Panc1 (cell line): ENCODE data around the gene FKBP5. TPM values are rescaled to one million over a fixed set of nuclear protein-coding genes. Genes with fewer than 3 reads are reported as not detected.

Experiments
- ATAC-seq: fragments of 200-7000 bp; cut with Tn5 transposase; 2 replicates; pipeline ENCODE4 v1.9.1; 2020; ENCODE audit warnings: mild to moderate bottlenecking, moderate library complexity
- BruUV-seq: library from RNA; stranded (reverse); fragments of 400-500 nt; replicated peaks from 2 replicates; lab custom pipeline; 2021; lab: Mats Ljungman, UMichigan
- CTCF ChIA-PET: fragments of 300-600 bp; sonication (Branson Sonifier 250); formaldehyde crosslinking; loops from one replicate; lab custom pipeline; 2022; ENCODE audit warnings: antibody characterized with exemption; lab: Charles Lee
- POLR2A ChIA-PET: fragments of 300-600 bp; sonication (Branson Sonifier 250); formaldehyde crosslinking; loops from one replicate; lab custom pipeline; 2022; ENCODE audit warnings: antibody characterized with exemption; lab: Charles Lee
- DNase-seq: peaks from one replicate; pipeline ENCODE4 v3.0.0-alpha.2; 2010; ENCODE audit warnings: low read depth, low spot score
- H3K27ac ChIP-seq: 2 replicates; pipeline ENCODE4 v1.5.1; 2011; ENCODE audit warnings: mild to moderate bottlenecking, low read length, inconsistent platforms
- H3K27me3 ChIP-seq: fragments of 200-500 bp; sonication (Bioruptor generic); 2 replicates; pipeline ENCODE4 v1.6.0; 2014; ENCODE audit warnings: low read length, inconsistent platforms; ENCODE audit not compliant: control insufficient read depth, insufficient read depth
- H3K36me3 ChIP-seq: fragments of 200-500 bp; sonication (Bioruptor generic); 2 replicates; pipeline ENCODE4 v1.5.1; 2014; ENCODE audit warnings: inconsistent platforms, mild to moderate bottlenecking, low read length, moderate library complexity; ENCODE audit not compliant: control insufficient read depth, insufficient read depth
- H3K4me1 ChIP-seq: 2 replicates; pipeline ENCODE4 v1.5.1; 2011; ENCODE audit warnings: inconsistent platforms, mild to moderate bottlenecking, low read length, moderate library complexity; ENCODE audit not compliant: control insufficient read depth, insufficient read depth
- H3K4me3 ChIP-seq, 2 experiments: 2 replicates each; pipeline ENCODE4 v1.5.1; 2011 to 2012; ENCODE audit warnings: low read depth in 2 of 2, low read length in 2 of 2, mild to moderate bottlenecking in 2 of 2, inconsistent platforms in 1 of 2, moderate library complexity in 1 of 2
- H3K9me3 ChIP-seq: fragments of 200-500 bp; sonication (Bioruptor generic); 2 replicates; pipeline ENCODE4 v1.5.1; 2014; ENCODE audit warnings: low read depth, mild to moderate bottlenecking, inconsistent platforms, low read length, moderate library complexity; ENCODE audit not compliant: control insufficient read depth, insufficient read depth
- POLR2AphosphoS5 ChIP-seq: IDR thresholded peaks from 2 replicates; pipeline ENCODE4 v1.6.1; 2012; ENCODE audit warnings: mild to moderate bottlenecking, low read depth, low read length, moderate library complexity
- SIN3A ChIP-seq: IDR thresholded peaks from 2 replicates; pipeline ENCODE4 v1.6.1; 2012; ENCODE audit warnings: low read depth, mild to moderate bottlenecking, low read length, moderate library complexity, borderline replicate concordance; ENCODE audit not compliant: insufficient read depth
- TCF7L2 ChIP-seq: IDR thresholded peaks from 2 replicates; pipeline ENCODE4 v1.6.1; 2011; ENCODE audit warnings: mild to moderate bottlenecking, low read depth, low read length, inconsistent platforms
- in situ Hi-C: cut with HindIII; loops from 2 replicates; pipeline ENCODE4 v1.10.0; 2016; ENCODE audit warnings: low sequenced_read_pairs, low pct_unique_long_range_greater_than_20kb
- intact Hi-C: fragments of 100-400 bp; cut with micrococcal nuclease; formaldehyde crosslinking; loops from one replicate; pipeline ENCODE4 v1.10.0; 2022; ENCODE audit not compliant: unreplicated experiment
- total RNA-seq: library from RNA; stranded (reverse); gene quantifications from one replicate; pipeline ENCODE4 v1.2.1, GENCODE V29; 2021; ENCODE audit not compliant: unreplicated experiment
- TF ChIP-seq, protein P1 (sequence below): fragments of 450-650 bp; IDR thresholded peaks from 2 replicates; pipeline ENCODE4 v1.5.1; 2017; ENCODE audit warnings: mild to moderate bottlenecking
- TF ChIP-seq, protein P2 (sequence below), 2 experiments: IDR thresholded peaks; 2 replicates each; pipeline ENCODE4 v1.6.1; 2011 to 2012; ENCODE audit warnings: low read depth in 2 of 2, control low read depth in 1 of 2, low read length in 1 of 2, mild to moderate bottlenecking in 1 of 2, moderate library complexity in 1 of 2; ENCODE audit not compliant: insufficient read depth in 1 of 2

FKBP5 gene
- total RNA-seq, 1 experiment from 2014 or later, result 25.2 TPM

DNA sequence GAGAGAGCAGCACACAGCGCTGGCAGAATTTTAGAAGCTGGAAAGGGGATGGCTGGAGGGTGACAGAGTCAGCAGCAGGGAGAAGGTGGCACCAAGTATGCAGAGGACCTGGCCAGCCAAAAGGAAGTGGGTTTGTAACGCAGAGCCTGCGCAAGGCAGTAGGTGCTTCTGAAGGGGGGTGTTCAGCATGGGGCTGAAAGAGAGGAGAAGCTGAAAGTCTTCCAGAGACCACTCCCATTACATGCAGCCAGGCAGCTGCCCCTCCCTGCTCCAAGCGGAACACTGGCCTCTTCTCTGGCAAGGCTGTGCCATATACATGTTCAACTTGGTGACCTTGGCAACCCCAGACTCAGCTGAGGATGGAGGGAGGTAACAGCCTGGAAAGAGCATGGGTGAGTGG, 133.9 kb downstream of the FKBP5 start:
- TF ChIP-seq SIN3A, result no peak
- TF ChIP-seq TCF7L2, result no peak
- TF ChIP-seq, protein P1, sequence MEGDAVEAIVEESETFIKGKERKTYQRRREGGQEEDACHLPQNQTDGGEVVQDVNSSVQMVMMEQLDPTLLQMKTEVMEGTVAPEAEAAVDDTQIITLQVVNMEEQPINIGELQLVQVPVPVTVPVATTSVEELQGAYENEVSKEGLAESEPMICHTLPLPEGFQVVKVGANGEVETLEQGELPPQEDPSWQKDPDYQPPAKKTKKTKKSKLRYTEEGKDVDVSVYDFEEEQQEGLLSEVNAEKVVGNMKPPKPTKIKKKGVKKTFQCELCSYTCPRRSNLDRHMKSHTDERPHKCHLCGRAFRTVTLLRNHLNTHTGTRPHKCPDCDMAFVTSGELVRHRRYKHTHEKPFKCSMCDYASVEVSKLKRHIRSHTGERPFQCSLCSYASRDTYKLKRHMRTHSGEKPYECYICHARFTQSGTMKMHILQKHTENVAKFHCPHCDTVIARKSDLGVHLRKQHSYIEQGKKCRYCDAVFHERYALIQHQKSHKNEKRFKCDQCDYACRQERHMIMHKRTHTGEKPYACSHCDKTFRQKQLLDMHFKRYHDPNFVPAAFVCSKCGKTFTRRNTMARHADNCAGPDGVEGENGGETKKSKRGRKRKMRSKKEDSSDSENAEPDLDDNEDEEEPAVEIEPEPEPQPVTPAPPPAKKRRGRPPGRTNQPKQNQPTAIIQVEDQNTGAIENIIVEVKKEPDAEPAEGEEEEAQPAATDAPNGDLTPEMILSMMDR, result no peak
- TF ChIP-seq, protein P2, sequence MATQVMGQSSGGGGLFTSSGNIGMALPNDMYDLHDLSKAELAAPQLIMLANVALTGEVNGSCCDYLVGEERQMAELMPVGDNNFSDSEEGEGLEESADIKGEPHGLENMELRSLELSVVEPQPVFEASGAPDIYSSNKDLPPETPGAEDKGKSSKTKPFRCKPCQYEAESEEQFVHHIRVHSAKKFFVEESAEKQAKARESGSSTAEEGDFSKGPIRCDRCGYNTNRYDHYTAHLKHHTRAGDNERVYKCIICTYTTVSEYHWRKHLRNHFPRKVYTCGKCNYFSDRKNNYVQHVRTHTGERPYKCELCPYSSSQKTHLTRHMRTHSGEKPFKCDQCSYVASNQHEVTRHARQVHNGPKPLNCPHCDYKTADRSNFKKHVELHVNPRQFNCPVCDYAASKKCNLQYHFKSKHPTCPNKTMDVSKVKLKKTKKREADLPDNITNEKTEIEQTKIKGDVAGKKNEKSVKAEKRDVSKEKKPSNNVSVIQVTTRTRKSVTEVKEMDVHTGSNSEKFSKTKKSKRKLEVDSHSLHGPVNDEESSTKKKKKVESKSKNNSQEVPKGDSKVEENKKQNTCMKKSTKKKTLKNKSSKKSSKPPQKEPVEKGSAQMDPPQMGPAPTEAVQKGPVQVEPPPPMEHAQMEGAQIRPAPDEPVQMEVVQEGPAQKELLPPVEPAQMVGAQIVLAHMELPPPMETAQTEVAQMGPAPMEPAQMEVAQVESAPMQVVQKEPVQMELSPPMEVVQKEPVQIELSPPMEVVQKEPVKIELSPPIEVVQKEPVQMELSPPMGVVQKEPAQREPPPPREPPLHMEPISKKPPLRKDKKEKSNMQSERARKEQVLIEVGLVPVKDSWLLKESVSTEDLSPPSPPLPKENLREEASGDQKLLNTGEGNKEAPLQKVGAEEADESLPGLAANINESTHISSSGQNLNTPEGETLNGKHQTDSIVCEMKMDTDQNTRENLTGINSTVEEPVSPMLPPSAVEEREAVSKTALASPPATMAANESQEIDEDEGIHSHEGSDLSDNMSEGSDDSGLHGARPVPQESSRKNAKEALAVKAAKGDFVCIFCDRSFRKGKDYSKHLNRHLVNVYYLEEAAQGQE (IDR thresholded peaks at IDR 0.05; ENCODE audit: insufficient read depth in 1 of 2, low read depth in 2 of 2, low read length in 1 of 2), result no peak
- no peak for TF ChIP-seq POLR2AphosphoS5
- ATAC-seq (no peak), DNase-seq (no peak)
- Histone ChIP-seq H3K27me3 (no peaks in the 10 kb centered on the region), H3K4me3 (no peak overlapping the region), H3K36me3 (no peaks in the 10 kb centered on the region), H3K9me3 (no peaks in the 10 kb centered on the region), H3K4me1 (no peaks in the 10 kb centered on the region), H3K27ac (no peak overlapping the region)
- ChIA-PET CTCF (no interaction called here), POLR2A (no interaction called here)
- in situ Hi-C loops, result no loop called here
- intact Hi-C loops, result no loop called here
- no TSS peak for BruUV-seq

- Histone ChIP-seq H3K4me3 (no peak overlapping the region), H3K27ac (no peak overlapping the region), H3K4me1 (no peaks in the 10 kb centered on the region), H3K9me3 (no peaks in the 10 kb centered on the region), H3K36me3 (no peaks in the 10 kb centered on the region), H3K27me3 (no peaks in the 10 kb centered on the region)
- TF ChIP-seq SIN3A, result no peak
- TF ChIP-seq TCF7L2, result no peak
- TF ChIP-seq POLR2AphosphoS5, result no peak
- TF ChIP-seq, protein P1, result no peak
- TF ChIP-seq, protein P2 (IDR thresholded peaks at IDR 0.05; ENCODE audit: insufficient read depth in 1 of 2, low read depth in 2 of 2, low read length in 1 of 2), result no peak
- DNase-seq (no peak), ATAC-seq (peak; percentile 56; the same call in 1 of the 2 replicates)
- intact Hi-C loops, result no loop called here
- BruUV-seq, result no TSS peak
- CTCF ChIA-PET, result interaction anchor here (0.6 to 0.9 kb wide), 2 partner anchors 31 to 363 kb away, joined by 3 read pairs; no protein-coding TSS in a partner anchor
- in situ Hi-C loops, result no loop called here
- POLR2A ChIA-PET, result no interaction called here
Measured at GRCh38 chr6:35553315-35553714, 135.4 kb downstream of the FKBP5 start.
